Measurements from ENCODE around the gene VWDE. TPM values are rescaled to one million over a fixed set of nuclear protein-coding genes. Genes with fewer than 3 reads are reported as not detected.

The VWDE gene
- total RNA-seq, 1 experiment from 2014 or later, result 0.97 TPM

GRCh38 chr7:12290761-12291160 is 112.9 kb downstream of the VWDE start:
- DNase-seq (ENCODE audit: low read depth), result no peak

- DNase-seq (ENCODE audit: low read depth), result no peak
Observed at GRCh38 chr7:12289996-12290395, 113.7 kb downstream of the VWDE start.

GRCh38 chr7:12287901-12288300 is 115.8 kb downstream of the VWDE start:
- DNase-seq (ENCODE audit: low read depth), result no peak

- DNase-seq (ENCODE audit: low read depth), result no peak
Observed at GRCh38 chr7:12281038-12281437, 122.6 kb downstream of the VWDE start.

Other genes starting within 250 kb of the VWDE start
- 63.4 and 84.9 TPM in 2 replicates for gene TMEM106B, start 192.6 kb downstream of the VWDE start, total RNA-seq (2014; rRNA removed; shearing (Covaris generic))
- gene SCIN, start 166.9 kb upstream of the VWDE start, total RNA-seq (2014; rRNA removed; shearing (Covaris generic)), result 0.06 TPM in 2 replicates